Motor neuron (in vitro differentiated cells): ENCODE results near the gene ODF2L. TPM values are rescaled to one million over a fixed set of nuclear protein-coding genes. Genes with fewer than 3 reads are reported as not detected.

Experiments used
- ATAC-seq, 8 experiments: fragments of 200-7000 bp; cut with Tn5 transposase; replicated peaks in 6 of 8; 2 replicates each; pipeline ENCODE4 v1.8.0; 2021; ENCODE audit warnings: mild to moderate bottlenecking in 8 of 8, moderate library complexity in 8 of 8
- H3K27ac ChIP-seq, 2 donors: fragments of 250-450 bp; sonication (Bioruptor Pico); 2 replicates each; pipeline ENCODE4 v1.9.0; 2021; ENCODE audit warnings: antibody characterized with exemption in 2 of 2, mild to moderate bottlenecking in 2 of 2, moderate library complexity in 1 of 2
- H3K4me1 ChIP-seq, 2 donors: fragments of 250-450 bp; sonication (Bioruptor Pico); replicated peaks in 1 of 2; 2 replicates each; pipeline ENCODE4 v1.6.1; 2021; ENCODE audit warnings: antibody characterized with exemption in 2 of 2, mild to moderate bottlenecking in 2 of 2, moderate library complexity in 1 of 2
- H3K4me3 ChIP-seq, 5 donors: fragments of 250-450 bp; sonication (Bioruptor Pico); 2 replicates each; pipeline ENCODE4 v1.9.0; 2021; ENCODE audit warnings: antibody characterized with exemption in 5 of 5, mild to moderate bottlenecking in 5 of 5, moderate library complexity in 4 of 5
- WGBS, 10 experiments: fragments of 450-650 bp; shearing (Covaris generic); methylation state at CpG; one replicate each; pipeline ENCODE4 v1.0.0; 2022; 5-methylcytosine and 5-hydroxymethylcytosine counted together
- in situ Hi-C, 9 experiments: fragments of 400-800 bp; cut with MboI; loops; one replicate each; pipeline ENCODE4 v1.15.0; 2021; ENCODE audit warnings: low sequenced_read_pairs in 9 of 9, low pct_unique_long_range_greater_than_20kb in 2 of 9; ENCODE audit not compliant: unreplicated experiment in 9 of 9
- total RNA-seq, 8 experiments: library from RNA; unstranded; fragments of 300-600 nt; gene quantifications; 2 replicates each; pipeline versions ENCODE4 v1.2.3 to v1.2.4, GENCODE V29; 2022

Gene ODF2L
- total RNA-seq, 8 experiments from 2014 or later: 38.2 to 72.0 (median 53.4) TPM

GRCh38 chr1:86339014-86339812, 56.9 kb downstream of the ODF2L start:
- Histone ChIP-seq H3K27ac (no peak overlapping the region), H3K4me3 (no peak overlapping the region), H3K4me1 (no peaks in the 10 kb centered on the region)
- no peak for ATAC-seq
- in situ Hi-C loops: no loop called here
- 78 to 100% (median 83%) methylated on average over 2 to 7 of the region's 7 CpGs; no CpG with 5 or more reads in 5 of the 10 experiments for WGBS, 10 experiments

DNA sequence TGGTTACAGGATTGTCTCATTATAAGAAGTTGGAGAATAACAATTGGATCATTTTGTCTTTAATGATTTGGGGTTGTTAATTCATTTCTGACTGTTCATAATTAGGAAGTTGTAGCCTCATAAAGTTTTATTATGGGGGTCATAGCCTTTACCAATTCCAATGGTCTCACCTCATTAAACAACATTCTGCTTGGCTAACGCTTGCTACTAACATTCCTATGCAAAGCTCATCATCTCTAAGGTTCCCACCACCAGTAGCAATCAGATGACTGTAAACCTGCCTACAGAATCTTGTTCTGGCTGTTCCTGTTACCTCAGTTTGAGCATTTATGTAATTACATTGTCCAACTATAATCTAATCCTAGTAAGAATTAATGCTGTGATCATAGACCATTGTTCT, 60.2 kb downstream of the ODF2L start:
- ATAC-seq: no peak
- in situ Hi-C loops: no loop called here
- H3K4me1 ChIP-seq: no peaks in the 10 kb centered on the region
- H3K27ac ChIP-seq: no peak overlapping the region
- H3K4me3 ChIP-seq: no peak overlapping the region
- WGBS, 10 experiments: 14 to 100% (median 67%) methylated on average over 1 of the region's 1 CpG; no CpG with 5 or more reads in 2 of the 10 experiments

- H3K4me3 ChIP-seq: no peak overlapping the region
- in situ Hi-C loops: no loop called here
- no peak overlapping the region for H3K27ac ChIP-seq
- H3K4me1 ChIP-seq: no peaks in the 10 kb centered on the region
- no peak for ATAC-seq
Observed at GRCh38 chr1:86325264-86325663, 70.9 kb downstream of the ODF2L start.

DNA sequence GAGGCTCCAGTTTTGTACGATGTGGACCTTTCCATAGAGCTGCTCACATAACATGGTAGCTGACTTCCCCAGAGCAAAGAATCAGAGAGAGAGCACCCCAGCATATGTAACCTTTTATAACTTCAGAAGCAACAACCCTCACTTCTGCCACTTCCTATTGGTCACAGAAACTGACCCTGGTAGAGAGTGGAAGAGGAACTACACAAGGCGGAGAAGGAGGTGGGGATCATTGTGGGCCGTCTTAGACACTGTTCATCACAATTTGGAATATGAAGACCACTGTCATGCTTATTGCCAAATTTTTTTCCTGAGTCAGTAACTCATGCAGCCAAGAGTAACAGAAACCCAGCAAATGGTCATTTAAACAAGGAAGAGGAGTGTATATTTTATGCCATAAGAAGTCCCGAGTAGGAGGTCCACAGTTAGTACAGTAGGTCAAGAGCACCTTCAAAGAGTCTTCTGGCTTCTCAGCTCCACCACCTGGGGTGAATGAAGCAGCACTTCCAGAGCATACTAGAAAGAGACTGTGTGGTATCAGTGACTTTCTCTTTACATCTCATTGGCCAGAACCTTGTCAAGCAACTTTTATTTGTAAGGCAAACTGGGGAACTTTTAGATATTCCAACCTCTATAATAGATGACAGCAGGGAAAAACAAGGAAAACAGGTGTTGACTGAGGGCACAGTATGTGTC, 71.8 kb downstream of the ODF2L start:
- Histone ChIP-seq H3K27ac (no peak overlapping the region), H3K4me1 (no peaks in the 10 kb centered on the region), H3K4me3 (no peak overlapping the region)
- 53 to 100% (median 83%) methylated on average over 1 to 4 of the region's 4 CpGs; no CpG with 5 or more reads in 1 of the 10 experiments for WGBS, 10 experiments
- in situ Hi-C loops: no loop called here
- ATAC-seq: no peak

GRCh38 chr1:86322241-86322640, 73.9 kb downstream of the ODF2L start:
- Histone ChIP-seq H3K27ac (no peak overlapping the region), H3K4me1 (no peaks in the 10 kb centered on the region), H3K4me3 (no peak overlapping the region)
- WGBS, 10 experiments: 20 to 100% (median 84%) methylated on average over 1 to 3 of the region's 3 CpGs; no CpG with 5 or more reads in 2 of the 10 experiments
- in situ Hi-C loops: no loop called here
- ATAC-seq: no peak

DNA sequence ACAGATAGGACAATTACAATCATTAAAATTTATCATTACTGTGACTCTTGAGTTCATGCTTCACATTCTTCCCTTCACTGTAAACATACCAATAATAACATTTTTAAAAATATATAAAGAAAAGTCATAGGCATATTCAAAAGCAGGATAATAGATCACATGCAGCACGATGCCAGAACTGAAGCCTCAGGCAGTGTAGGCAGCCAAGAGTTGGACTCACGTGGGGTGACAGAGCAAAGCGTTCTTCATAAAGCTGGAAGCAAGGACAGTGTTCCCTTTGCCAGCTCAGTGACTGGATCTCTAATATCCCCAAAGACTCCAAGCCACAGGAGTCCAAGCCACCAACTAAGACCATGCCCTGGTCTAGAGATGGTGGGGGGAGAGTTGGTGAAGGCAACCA, 77.7 kb downstream of the ODF2L start:
- H3K4me1 ChIP-seq: no peaks in the 10 kb centered on the region
- in situ Hi-C loops: no loop called here
- ATAC-seq: peak in 2 of 8 experiments; percentile 39 to 49
- WGBS, 10 experiments: 0 to 94% (median 71%) methylated on average over 1 to 3 of the region's 3 CpGs; no CpG with 5 or more reads in 2 of the 10 experiments
- H3K27ac ChIP-seq: no peak overlapping the region
- no peak overlapping the region for H3K4me3 ChIP-seq

DNA sequence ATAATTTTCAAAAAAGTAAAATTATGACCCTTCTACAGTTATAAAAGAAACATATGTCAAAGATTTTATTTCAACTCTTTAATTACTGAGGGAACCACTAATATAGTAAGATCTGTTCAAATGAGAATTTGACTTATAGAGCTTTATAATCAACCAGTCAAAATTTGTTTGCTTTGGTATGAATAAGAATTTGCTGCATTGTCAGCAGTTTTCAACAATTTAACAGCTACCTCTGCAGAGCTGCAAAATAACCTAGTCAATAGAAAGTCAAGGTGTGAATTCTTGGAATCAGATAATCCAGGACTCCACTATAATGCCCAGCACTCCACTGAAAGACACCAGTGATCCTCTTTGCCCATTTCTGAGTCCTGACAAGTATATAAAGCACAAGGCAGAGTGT, 78.2 kb downstream of the ODF2L start:
- Histone ChIP-seq H3K4me1 (no peaks in the 10 kb centered on the region), H3K27ac (no peak overlapping the region), H3K4me3 (no peak overlapping the region)
- no peak for ATAC-seq
- in situ Hi-C loops: no loop called here

DNA sequence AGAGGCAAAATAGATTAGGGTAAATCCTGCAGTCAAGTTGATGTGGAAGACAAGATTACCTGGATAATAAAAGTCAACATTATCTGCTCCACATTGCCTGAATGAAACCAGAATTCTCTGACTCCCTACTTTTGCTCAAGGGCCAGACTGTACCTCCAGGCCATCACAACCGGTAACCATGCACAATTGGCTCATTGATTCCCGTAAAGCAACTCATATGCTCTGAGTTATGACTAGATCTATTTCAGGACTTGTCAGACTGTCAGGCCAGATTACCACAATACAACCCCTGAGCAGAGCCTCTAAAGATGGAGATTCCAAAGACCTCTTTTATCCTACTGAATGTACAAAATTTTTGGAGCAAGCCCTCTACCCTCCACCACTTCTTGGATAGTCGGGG, 90.4 kb downstream of the ODF2L start:
- Histone ChIP-seq H3K4me3 (no peak overlapping the region), H3K4me1 (no peaks in the 10 kb centered on the region), H3K27ac (no peak overlapping the region)
- 33 to 100% (median 90%) methylated on average over 1 to 3 of the region's 3 CpGs for WGBS, 10 experiments
- in situ Hi-C loops: no loop called here
- ATAC-seq: peak in 1 of 8 experiments; percentile 94

- WGBS, 10 experiments: 80 to 100% (median 83%) methylated on average over 1 of the region's 1 CpG; no CpG with 5 or more reads in 7 of the 10 experiments
- Histone ChIP-seq H3K27ac (no peak overlapping the region), H3K4me1 (no peaks in the 10 kb centered on the region), H3K4me3 (no peak overlapping the region)
- in situ Hi-C loops: no loop called here
- no peak for ATAC-seq
Observed at GRCh38 chr1:86303041-86303690, 93.0 kb downstream of the ODF2L start.

Other genes starting within 250 kb of the ODF2L start
- gene COL24A1, start 239.6 kb downstream of the ODF2L start, total RNA-seq: 1 to 10 TPM in 4 of 8 experiments, under 1 TPM in 4; 0.37 to 4.3 (median 0.86) TPM
- gene CLCA2, start 27.8 kb upstream of the ODF2L start, total RNA-seq: 100 to 1,000 TPM in 1 of 8 experiments, 1 to 10 TPM in 1, under 1 TPM in 6; under 0.01 to 173 (median 0.36) TPM
- under 1 TPM in 1 of 8 experiments, not detected in 7; 0.09 TPM for gene CLCA1, start 72.6 kb upstream of the ODF2L start, total RNA-seq
- under 1 TPM in 3 of 8 experiments, not detected in 5; 0.36 to 0.46 (median 0.41) TPM for gene CLCA4, start 150.8 kb upstream of the ODF2L start, total RNA-seq